Neural crest cell (in vitro differentiated cells): ENCODE results near the gene MYO3A. TPM values are rescaled to one million over a fixed set of nuclear protein-coding genes. Genes with fewer than 3 reads are reported as not detected.

Experiments used
- DNase-seq: peaks from one replicate; pipeline ENCODE4 v3.0.0; 2021; ENCODE audit warnings: low read depth, mixed read lengths, low spot score
- H3K27ac Mint-ChIP-seq: one replicate; pipeline ENCODE4 v1.8.0; 2021; ENCODE audit warnings: mild to moderate bottlenecking, mixed read lengths; ENCODE audit not compliant: unreplicated experiment
- H3K27me3 Mint-ChIP-seq: 2 replicates; pipeline ENCODE4 v1.8.0; 2021; ENCODE audit warnings: low read depth, mild to moderate bottlenecking, mixed read lengths
- H3K36me3 Mint-ChIP-seq: 2 replicates; pipeline ENCODE4 v1.8.0; 2021; ENCODE audit warnings: low read depth, mild to moderate bottlenecking, mixed read lengths
- H3K4me1 Mint-ChIP-seq: 2 replicates; pipeline ENCODE4 v1.8.0; 2021; ENCODE audit warnings: mixed read lengths
- H3K4me3 Mint-ChIP-seq: one replicate; pipeline ENCODE4 v1.8.0; 2021; ENCODE audit warnings: mild to moderate bottlenecking, mixed read lengths
- H3K9me3 Mint-ChIP-seq: 2 replicates; pipeline ENCODE4 v1.8.0; 2021; ENCODE audit warnings: mixed read lengths
- CTCF ChIP-seq: fragments of 200-600 bp; sonication (generic); conservative IDR thresholded peaks from 2 replicates; pipeline ENCODE4 v1.5.0; 2021; ENCODE audit warnings: antibody characterized with exemption, mild to moderate bottlenecking
- total RNA-seq: library from RNA; stranded (reverse); gene quantifications from 2 replicates; pipeline ENCODE4 v1.2.1, GENCODE V29; 2021

Gene MYO3A
- total RNA-seq, 1 donor from 2014 or later, result 1.4 TPM

GRCh38 chr10:26197248-26197647, 263.2 kb downstream of the MYO3A start:
- H3K4me1 Mint-ChIP-seq, result peaks cover 15% of the 10 kb centered on the region
- no peak overlapping the region for H3K4me3 Mint-ChIP-seq
- no peak for TF ChIP-seq CTCF
- H3K27me3 Mint-ChIP-seq, result no peaks in the 10 kb centered on the region
- H3K9me3 Mint-ChIP-seq, result peaks cover 3% of the 10 kb centered on the region
- H3K36me3 Mint-ChIP-seq, result peaks cover 2% of the 10 kb centered on the region
- no peak overlapping the region for H3K27ac Mint-ChIP-seq
- no peak for DNase-seq

GRCh38 chr10:26198119-26198518, 264.1 kb downstream of the MYO3A start:
- Mint-ChIP-seq H3K9me3 (peaks cover 2% of the 10 kb centered on the region), H3K4me1 (peaks cover 14% of the 10 kb centered on the region), H3K36me3 (peaks cover 2% of the 10 kb centered on the region), H3K27ac (no peak overlapping the region), H3K4me3 (no peak overlapping the region), H3K27me3 (no peaks in the 10 kb centered on the region)
- TF ChIP-seq CTCF, result no peak
- DNase-seq, result no peak

- Mint-ChIP-seq H3K9me3 (peaks cover 2% of the 10 kb centered on the region), H3K4me3 (no peak overlapping the region), H3K4me1 (peaks cover 14% of the 10 kb centered on the region), H3K36me3 (peaks cover 2% of the 10 kb centered on the region), H3K27ac (no peak overlapping the region), H3K27me3 (peaks cover 8% of the 10 kb centered on the region)
- DNase-seq, result no peak
- TF ChIP-seq CTCF, result no peak
Measured at GRCh38 chr10:26199841-26200240, 265.8 kb downstream of the MYO3A start.

- H3K4me1 Mint-ChIP-seq, result no peaks in the 10 kb centered on the region
Measured at GRCh38 chr10:26205223-26205622, 271.2 kb downstream of the MYO3A start.

GRCh38 chr10:26211781-26212444, 277.9 kb downstream of the MYO3A start:
- no peak overlapping the region for H3K4me3 Mint-ChIP-seq
- no peaks in the 10 kb centered on the region for H3K27me3 Mint-ChIP-seq
- peaks cover 25% of the 10 kb centered on the region for H3K4me1 Mint-ChIP-seq
- peaks cover 3% of the 10 kb centered on the region for H3K9me3 Mint-ChIP-seq
- no peaks in the 10 kb centered on the region for H3K36me3 Mint-ChIP-seq
- no peak for TF ChIP-seq CTCF
- H3K27ac Mint-ChIP-seq, result no peak overlapping the region
- no peak for DNase-seq

More at GRCh38 chr10:26205223-26205622, 271.2 kb downstream of the MYO3A start:
- Mint-ChIP-seq H3K27ac (no peak overlapping the region), H3K27me3 (peaks cover 13% of the 10 kb centered on the region), H3K36me3 (no peaks in the 10 kb centered on the region), H3K9me3 (peaks cover 3% of the 10 kb centered on the region), H3K4me3 (no peak overlapping the region)
- DNase-seq, result no peak
- no peak for TF ChIP-seq CTCF
